Fibroblast of villous mesenchyme (primary cell): ENCODE measurements around the gene DNER. TPM values are rescaled to one million over a fixed set of nuclear protein-coding genes. Genes with fewer than 3 reads are reported as not detected.

Source experiments
- DNase-seq: peaks from one replicate; pipeline ENCODE4 v3.0.0-alpha.2; 2010; ENCODE audit warnings: low read depth
- H3K4me3 ChIP-seq: 2 replicates; pipeline ENCODE4 v1.5.1; 2011; ENCODE audit warnings: low read depth, mild to moderate bottlenecking, low read length
- total RNA-seq: library from RNA; depleted of rRNA; stranded (reverse); fragments of >200 nt; gene quantifications from 2 replicates; pipeline ENCODE4 v1.2.3, GENCODE V29; 2012
- TF ChIP-seq, protein P1 (sequence below): IDR thresholded peaks from 2 replicates; pipeline ENCODE4 v1.5.1; 2012; ENCODE audit warnings: low read depth, mild to moderate bottlenecking, low read length; ENCODE audit not compliant: insufficient read depth

Gene DNER
- total RNA-seq, 1 donor, result 0.86 TPM

DNA sequence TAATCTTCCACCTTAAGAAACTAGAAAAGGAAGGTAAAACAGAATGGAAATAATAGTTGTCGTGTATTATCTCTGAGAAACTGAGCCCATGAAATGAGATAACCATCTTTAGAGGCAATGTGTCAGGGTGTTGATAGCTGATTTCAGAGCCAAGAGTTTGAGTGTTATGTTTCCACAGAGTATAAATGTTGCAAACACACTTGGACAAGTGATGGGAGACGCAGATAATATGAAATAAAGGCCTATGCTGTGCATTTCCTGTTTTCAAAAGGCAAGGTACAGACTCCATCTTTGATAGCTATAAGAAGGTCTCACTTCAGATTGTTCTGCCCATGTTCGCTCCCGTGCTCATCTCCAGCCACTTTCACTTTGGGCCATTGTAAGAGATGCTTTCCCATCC is 25.9 kb upstream of the DNER start:
- TF ChIP-seq, protein P1, sequence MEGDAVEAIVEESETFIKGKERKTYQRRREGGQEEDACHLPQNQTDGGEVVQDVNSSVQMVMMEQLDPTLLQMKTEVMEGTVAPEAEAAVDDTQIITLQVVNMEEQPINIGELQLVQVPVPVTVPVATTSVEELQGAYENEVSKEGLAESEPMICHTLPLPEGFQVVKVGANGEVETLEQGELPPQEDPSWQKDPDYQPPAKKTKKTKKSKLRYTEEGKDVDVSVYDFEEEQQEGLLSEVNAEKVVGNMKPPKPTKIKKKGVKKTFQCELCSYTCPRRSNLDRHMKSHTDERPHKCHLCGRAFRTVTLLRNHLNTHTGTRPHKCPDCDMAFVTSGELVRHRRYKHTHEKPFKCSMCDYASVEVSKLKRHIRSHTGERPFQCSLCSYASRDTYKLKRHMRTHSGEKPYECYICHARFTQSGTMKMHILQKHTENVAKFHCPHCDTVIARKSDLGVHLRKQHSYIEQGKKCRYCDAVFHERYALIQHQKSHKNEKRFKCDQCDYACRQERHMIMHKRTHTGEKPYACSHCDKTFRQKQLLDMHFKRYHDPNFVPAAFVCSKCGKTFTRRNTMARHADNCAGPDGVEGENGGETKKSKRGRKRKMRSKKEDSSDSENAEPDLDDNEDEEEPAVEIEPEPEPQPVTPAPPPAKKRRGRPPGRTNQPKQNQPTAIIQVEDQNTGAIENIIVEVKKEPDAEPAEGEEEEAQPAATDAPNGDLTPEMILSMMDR, result no peak
- DNase-seq, result no peak
- H3K4me3 ChIP-seq, result no peak overlapping the region

DNA sequence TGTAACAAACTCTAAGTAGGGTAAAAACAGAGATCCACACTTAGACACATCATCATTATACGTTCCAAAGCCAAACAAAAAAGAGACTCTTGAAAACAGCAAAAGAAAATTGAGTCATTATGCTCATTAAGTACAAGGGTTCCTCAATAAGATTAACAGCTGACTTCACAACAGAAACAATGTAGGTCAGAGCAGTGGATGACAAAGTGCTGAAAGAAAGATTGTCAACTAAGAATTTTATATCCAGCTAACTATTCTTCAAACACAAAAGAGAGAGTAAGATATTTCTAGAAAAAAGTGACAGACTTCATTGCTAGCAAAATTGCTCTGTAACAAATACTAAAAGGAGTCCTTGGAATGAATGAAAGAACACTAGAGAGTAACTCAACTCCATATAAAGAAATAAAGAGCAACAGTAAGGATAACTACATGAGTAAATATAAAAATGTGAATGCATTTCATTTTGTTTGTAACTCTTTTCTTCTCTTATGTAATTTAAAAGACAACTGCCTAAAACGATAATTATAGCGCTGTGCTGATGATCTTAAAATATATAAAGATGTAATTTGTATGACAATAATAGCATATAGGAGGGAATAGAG is 23.8 kb upstream of the DNER start:
- TF ChIP-seq, protein P1, result no peak
- DNase-seq, result no peak
- H3K4me3 ChIP-seq, result no peak overlapping the region

DNA sequence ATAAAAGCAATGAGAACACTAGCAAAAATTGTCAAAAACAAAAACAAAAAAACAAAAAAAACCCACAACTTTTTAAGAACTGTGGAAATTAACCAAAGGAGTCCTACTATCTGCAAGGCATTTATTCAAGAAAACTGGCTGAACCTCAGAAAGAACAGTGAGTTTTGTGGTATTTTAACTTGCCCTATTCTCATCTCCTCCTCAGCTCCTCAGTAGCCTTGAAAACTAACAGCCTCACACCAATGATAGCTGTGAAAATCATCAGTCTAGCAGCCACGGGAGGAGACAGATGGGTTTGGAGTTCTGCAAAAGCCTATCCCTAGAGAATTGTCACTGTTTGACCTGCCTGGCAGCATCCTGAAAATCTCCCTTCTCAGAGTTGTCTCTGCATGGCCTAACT is 20.1 kb upstream of the DNER start:
- no peak for DNase-seq
- TF ChIP-seq, protein P1, result no peak

DNA sequence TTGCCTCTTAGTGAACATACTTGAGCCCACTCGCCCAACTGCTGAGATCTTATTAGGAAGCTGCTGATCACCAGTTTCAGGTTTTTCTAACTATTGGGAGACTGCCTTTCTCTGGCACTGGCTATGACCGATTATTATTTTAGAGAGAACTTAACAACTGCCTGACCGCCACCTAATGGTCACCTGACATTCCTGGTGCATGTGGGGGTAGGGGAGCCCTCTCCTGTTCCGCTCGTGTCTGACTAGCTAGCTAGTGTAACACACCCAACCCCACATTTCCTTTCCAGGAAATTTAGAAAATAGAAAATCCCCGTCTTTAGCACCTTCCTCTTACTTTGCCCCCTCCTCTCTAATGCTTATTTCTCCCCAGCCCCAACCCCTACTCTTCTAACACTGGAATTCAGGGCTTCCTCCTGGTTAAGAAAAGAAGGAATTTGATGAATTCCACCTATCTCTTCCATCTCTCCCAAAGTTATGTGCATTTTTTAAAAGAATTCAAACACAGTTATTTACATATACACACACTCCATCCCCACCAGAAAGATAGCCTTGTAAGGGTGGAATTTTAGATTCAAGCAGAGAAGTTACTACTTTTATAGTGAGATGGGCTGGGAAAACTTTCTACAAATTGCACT is 19.4 kb upstream of the DNER start:
- H3K4me3 ChIP-seq, result no peak overlapping the region
- TF ChIP-seq, protein P1, result no peak
- DNase-seq, result peak; percentile 22

More for the DNA sequence above, 20.1 kb upstream of the DNER start:
- no peak overlapping the region for H3K4me3 ChIP-seq

DNA sequence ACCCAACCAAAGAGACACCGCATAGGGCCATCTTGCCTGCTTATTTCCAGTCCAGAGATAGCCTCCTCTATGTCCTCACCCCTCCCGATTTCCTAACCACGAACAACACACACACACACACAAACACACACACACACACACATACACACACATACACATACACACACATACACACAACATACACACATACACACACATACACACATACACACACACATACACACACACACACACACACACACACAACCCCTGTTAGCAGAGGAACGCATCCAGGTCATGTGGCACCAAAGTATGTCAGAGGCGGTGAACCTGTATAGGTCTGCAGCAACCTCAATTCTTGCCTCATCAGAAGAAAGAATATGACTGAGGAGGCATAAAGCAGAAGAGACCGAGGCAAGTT is 18.5 kb upstream of the DNER start:
- TF ChIP-seq, protein P1, result no peak
- no peak for DNase-seq
- no peak overlapping the region for H3K4me3 ChIP-seq

DNA sequence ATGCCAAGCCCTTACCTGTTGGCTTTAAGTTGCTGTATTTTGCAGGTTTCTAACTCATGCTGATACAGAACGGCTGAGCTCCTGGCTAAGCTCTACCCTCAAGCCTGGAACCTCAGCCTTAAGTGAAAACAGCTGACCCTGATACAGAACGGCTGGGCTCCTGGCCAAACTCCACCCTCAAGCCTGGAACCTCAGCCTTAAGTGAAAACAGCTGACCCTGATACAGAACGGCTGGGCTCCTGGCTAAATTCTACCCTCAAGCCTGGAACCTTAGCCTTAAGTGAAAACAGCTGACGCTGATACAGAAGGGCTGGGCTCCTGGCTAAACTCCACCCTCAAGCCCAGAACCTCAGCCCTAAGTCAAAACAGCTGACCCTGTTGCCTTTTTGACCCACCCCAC is 17.6 kb upstream of the DNER start:
- TF ChIP-seq, protein P1, result no peak
- H3K4me3 ChIP-seq, result no peak overlapping the region
- peak; percentile 80 for DNase-seq
